A549 (cell line): ENCODE measurements around the gene BRMS1.

Experiments
- CHD4 ChIP-seq: fragments of 200-600 bp; sonication (generic); IDR thresholded peaks from 2 replicates; pipeline ENCODE4 v1.6.1; 2016; ENCODE audit warnings: antibody characterized with exemption, mild to moderate bottlenecking, borderline replicate concordance
- EP300 ChIP-seq, 2 experiments: fragments of >200 bp; sonication (Bioruptor Twin); formaldehyde crosslinking; IDR thresholded peaks; 2 replicates in 1 of 2; 3 replicates in 1 of 2; pipeline ENCODE4 v1.6.1; 2016 to 2017
- ESRRA ChIP-seq: fragments of 150-350 bp; IDR thresholded peaks from 2 replicates; pipeline ENCODE4 v1.6.1; 2014; ENCODE audit warnings: mild to moderate bottlenecking, low read length, borderline replicate concordance
- HEYL ChIP-seq: fragments of 250-450 bp; sonication (Bioruptor Pico); IDR thresholded peaks from 2 replicates; pipeline ENCODE4 v1.8.0; 2021; ENCODE audit warnings: mild to moderate bottlenecking, moderate library complexity
- MAFK ChIP-seq: fragments of 450-650 bp; IDR thresholded peaks from 2 replicates; pipeline ENCODE4 v1.6.1; 2014; ENCODE audit not compliant: partially characterized antibody
- RFX5 ChIP-seq: fragments of 450-650 bp; IDR thresholded peaks from 2 replicates; pipeline ENCODE4 v1.7.1; 2014; ENCODE audit warnings: antibody characterized with exemption, mild to moderate bottlenecking, moderate library complexity
- ZSCAN20 ChIP-seq: fragments of 250-450 bp; sonication (Bioruptor Pico); IDR thresholded peaks from 2 replicates; pipeline ENCODE4 v1.8.0; 2022; ENCODE audit warnings: mild to moderate bottlenecking, moderate library complexity
- TF ChIP-seq, protein P1 (sequence below): fragments of >200 bp; sonication (Bioruptor Twin); formaldehyde crosslinking; IDR thresholded peaks from 3 replicates; pipeline ENCODE4 v1.5.1; 2016
- TF ChIP-seq, protein P2 (sequence below): IDR thresholded peaks from 2 replicates; pipeline ENCODE4 v1.6.1; 2012; ENCODE audit warnings: low read depth, borderline replicate concordance
- TF ChIP-seq, protein P3 (sequence below): IDR thresholded peaks from 2 replicates; pipeline ENCODE4 v1.6.1; 2012

DNA sequence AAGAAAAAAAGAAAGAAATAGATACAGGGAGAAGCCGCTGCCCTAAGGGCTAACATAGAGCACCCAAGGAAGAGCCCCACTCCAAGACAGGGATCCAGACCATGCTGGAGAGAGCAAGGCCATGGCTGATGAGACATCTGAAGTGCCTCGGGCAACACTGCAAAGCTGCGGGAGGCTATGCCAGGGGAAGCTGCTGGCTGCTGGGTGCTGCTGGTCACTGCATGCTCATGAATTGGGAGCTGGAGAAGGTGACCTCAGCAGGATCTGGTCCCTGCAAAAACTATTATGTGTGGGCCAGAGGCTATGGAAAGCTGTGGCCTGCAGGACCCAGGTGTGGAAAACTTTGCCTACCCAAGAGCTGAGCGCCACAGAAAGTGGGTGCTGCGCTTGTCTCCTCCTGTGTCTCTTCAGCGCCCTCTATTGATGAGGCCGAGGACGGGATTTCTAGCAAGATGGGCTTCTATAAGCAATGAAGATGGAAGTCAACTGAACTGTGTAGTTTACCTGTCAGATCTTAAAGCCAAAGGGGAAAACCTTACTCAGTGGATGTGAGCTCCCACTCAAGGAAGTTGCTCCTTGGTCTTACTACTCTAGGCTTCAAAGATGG lies 44.0 kb upstream of the BRMS1 start:
- TF ChIP-seq, protein P1, sequence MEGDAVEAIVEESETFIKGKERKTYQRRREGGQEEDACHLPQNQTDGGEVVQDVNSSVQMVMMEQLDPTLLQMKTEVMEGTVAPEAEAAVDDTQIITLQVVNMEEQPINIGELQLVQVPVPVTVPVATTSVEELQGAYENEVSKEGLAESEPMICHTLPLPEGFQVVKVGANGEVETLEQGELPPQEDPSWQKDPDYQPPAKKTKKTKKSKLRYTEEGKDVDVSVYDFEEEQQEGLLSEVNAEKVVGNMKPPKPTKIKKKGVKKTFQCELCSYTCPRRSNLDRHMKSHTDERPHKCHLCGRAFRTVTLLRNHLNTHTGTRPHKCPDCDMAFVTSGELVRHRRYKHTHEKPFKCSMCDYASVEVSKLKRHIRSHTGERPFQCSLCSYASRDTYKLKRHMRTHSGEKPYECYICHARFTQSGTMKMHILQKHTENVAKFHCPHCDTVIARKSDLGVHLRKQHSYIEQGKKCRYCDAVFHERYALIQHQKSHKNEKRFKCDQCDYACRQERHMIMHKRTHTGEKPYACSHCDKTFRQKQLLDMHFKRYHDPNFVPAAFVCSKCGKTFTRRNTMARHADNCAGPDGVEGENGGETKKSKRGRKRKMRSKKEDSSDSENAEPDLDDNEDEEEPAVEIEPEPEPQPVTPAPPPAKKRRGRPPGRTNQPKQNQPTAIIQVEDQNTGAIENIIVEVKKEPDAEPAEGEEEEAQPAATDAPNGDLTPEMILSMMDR = peak; percentile 71
- TF ChIP-seq HEYL = no peak
- no peak for TF ChIP-seq EP300 (IDR thresholded peaks at IDR 0.05)
- no peak for TF ChIP-seq MAFK
- no peak for TF ChIP-seq ESRRA
- no peak for TF ChIP-seq RFX5
- TF ChIP-seq, protein P2, sequence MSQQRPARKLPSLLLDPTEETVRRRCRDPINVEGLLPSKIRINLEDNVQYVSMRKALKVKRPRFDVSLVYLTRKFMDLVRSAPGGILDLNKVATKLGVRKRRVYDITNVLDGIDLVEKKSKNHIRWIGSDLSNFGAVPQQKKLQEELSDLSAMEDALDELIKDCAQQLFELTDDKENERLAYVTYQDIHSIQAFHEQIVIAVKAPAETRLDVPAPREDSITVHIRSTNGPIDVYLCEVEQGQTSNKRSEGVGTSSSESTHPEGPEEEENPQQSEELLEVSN = no peak
- TF ChIP-seq ZSCAN20 (CRISPR knock-in tag) = no peak
- TF ChIP-seq, protein P3, sequence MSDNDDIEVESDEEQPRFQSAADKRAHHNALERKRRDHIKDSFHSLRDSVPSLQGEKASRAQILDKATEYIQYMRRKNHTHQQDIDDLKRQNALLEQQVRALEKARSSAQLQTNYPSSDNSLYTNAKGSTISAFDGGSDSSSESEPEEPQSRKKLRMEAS = no peak
- no peak for TF ChIP-seq CHD4
